ENCODE results near the gene HSP90AA1. TPM values are rescaled to one million over a fixed set of nuclear protein-coding genes. Genes with fewer than 3 reads are reported as not detected.

The HSP90AA1 gene
- total RNA-seq: 233 and 306 TPM in 2 replicates

GRCh38 chr14:102086972-102087761 lies at the start of gene HSP90AA1:
Gene HSP90AA1, minus strand, starts transcription at chr14:102087044. Its CDS starts 666 bp downstream, at chr14:102086378.

Other genes with a start within 250 kb of the HSP90AA1 start
- 489 and 566 TPM in 2 replicates for gene DYNC1H1, start 122.5 kb downstream of the HSP90AA1 start, total RNA-seq
- 14.6 and 17.0 TPM in 2 replicates for gene WDR20, start 52.9 kb upstream of the HSP90AA1 start, total RNA-seq
- 7.0 and 7.6 TPM in 2 replicates for gene MOK, start 218.1 kb upstream of the HSP90AA1 start, total RNA-seq
- gene ZNF839, start 232.7 kb upstream of the HSP90AA1 start, total RNA-seq: 7.9 and 8.6 TPM in 2 replicates

All from aortic smooth muscle cell (primary cell).